ENCODE data around the gene GPM6B.

Gene GPM6B

GRCh38 chrX:13816643-13817627 is at the start of gene GPM6B:
GPM6B (minus strand) TSS chrX:13817093; CDS start chrX:13816904, 189 bp downstream.
- no peak for DNase-seq (ENCODE audit: low spot score)

GRCh38 chrX:13864264-13864663 is 47.4 kb upstream of the GPM6B start:
- no peak for DNase-seq (ENCODE audit: low spot score)

- no peak for DNase-seq (ENCODE audit: low spot score)
Measured at GRCh38 chrX:13863324-13863723, 46.4 kb upstream of the GPM6B start.

GRCh38 chrX:13859724-13860123 is 42.8 kb upstream of the GPM6B start:
- no peak for DNase-seq (ENCODE audit: low spot score)

- no peak for DNase-seq (ENCODE audit: low spot score)
Measured at GRCh38 chrX:13857804-13858203, 40.9 kb upstream of the GPM6B start.

GRCh38 chrX:13855689-13856450 is 39.0 kb upstream of the GPM6B start:
- DNase-seq (ENCODE audit: low spot score), result no peak

- DNase-seq (ENCODE audit: low spot score), result no peak
Measured at GRCh38 chrX:13854003-13854402, 37.1 kb upstream of the GPM6B start.

- peak; percentile 18 for DNase-seq (ENCODE audit: low spot score)
Measured at GRCh38 chrX:13852001-13852695, 35.3 kb upstream of the GPM6B start.

GRCh38 chrX:13845721-13846378 is 29.0 kb upstream of the GPM6B start:
- DNase-seq (ENCODE audit: low spot score), result no peak

GRCh38 chrX:13843150-13843721 is 26.3 kb upstream of the GPM6B start:
- DNase-seq (ENCODE audit: low spot score), result no peak

GRCh38 chrX:13840121-13840520 is 23.2 kb upstream of the GPM6B start:
- DNase-seq (ENCODE audit: low spot score), result no peak

GRCh38 chrX:13837290-13837745 is 20.4 kb upstream of the GPM6B start:
- no peak for DNase-seq (ENCODE audit: low spot score)

- no peak for DNase-seq (ENCODE audit: low spot score)
Measured at GRCh38 chrX:13836575-13836974, 19.7 kb upstream of the GPM6B start.

GRCh38 chrX:13835825-13836224 is 18.9 kb upstream of the GPM6B start:
- no peak for DNase-seq (ENCODE audit: low spot score)

- DNase-seq (ENCODE audit: low spot score), result no peak
Measured at GRCh38 chrX:13834355-13834754, 17.5 kb upstream of the GPM6B start.

- no peak for DNase-seq (ENCODE audit: low spot score)
Measured at GRCh38 chrX:13829983-13830382, 13.1 kb upstream of the GPM6B start.

- DNase-seq (ENCODE audit: low spot score), result no peak
Measured at GRCh38 chrX:13828392-13828791, 11.5 kb upstream of the GPM6B start.

GRCh38 chrX:13827298-13828090 is 10.6 kb upstream of the GPM6B start:
- no peak for DNase-seq (ENCODE audit: low spot score)

GRCh38 chrX:13826770-13827169 is 9.9 kb upstream of the GPM6B start:
- DNase-seq (ENCODE audit: low spot score), result no peak

GRCh38 chrX:13825178-13825762 is 8.4 kb upstream of the GPM6B start:
- DNase-seq (ENCODE audit: low spot score), result no peak
